ENCODE data around the gene ZNF516.

The ZNF516 gene

DNA sequence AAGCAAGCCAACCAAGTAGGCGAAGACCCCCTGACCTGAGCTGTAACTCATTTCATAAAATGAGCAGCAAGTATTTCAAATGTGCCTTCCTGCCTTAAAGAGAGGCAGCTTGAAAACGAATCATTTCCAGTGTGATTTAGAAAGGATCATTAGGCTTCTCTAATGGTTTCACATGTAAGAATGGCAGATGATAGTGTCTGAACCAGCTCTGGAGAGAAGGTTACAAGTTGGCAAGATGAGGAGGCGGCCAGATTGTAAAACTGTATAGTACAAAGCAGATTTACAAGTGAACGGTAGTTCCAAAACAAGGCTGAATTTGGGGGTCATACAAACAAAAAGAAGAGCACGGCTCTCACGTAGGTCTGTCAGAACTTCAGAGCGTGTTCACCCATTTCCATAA is 132.4 kb downstream of the ZNF516 start:
- no peak for DNase-seq (ENCODE audit: low spot score)
- TF ChIP-seq, protein P1, sequence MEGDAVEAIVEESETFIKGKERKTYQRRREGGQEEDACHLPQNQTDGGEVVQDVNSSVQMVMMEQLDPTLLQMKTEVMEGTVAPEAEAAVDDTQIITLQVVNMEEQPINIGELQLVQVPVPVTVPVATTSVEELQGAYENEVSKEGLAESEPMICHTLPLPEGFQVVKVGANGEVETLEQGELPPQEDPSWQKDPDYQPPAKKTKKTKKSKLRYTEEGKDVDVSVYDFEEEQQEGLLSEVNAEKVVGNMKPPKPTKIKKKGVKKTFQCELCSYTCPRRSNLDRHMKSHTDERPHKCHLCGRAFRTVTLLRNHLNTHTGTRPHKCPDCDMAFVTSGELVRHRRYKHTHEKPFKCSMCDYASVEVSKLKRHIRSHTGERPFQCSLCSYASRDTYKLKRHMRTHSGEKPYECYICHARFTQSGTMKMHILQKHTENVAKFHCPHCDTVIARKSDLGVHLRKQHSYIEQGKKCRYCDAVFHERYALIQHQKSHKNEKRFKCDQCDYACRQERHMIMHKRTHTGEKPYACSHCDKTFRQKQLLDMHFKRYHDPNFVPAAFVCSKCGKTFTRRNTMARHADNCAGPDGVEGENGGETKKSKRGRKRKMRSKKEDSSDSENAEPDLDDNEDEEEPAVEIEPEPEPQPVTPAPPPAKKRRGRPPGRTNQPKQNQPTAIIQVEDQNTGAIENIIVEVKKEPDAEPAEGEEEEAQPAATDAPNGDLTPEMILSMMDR (IDR thresholded peaks at IDR 0.05; ENCODE audit: extremely low read depth, missing control alignments): no peak

DNA sequence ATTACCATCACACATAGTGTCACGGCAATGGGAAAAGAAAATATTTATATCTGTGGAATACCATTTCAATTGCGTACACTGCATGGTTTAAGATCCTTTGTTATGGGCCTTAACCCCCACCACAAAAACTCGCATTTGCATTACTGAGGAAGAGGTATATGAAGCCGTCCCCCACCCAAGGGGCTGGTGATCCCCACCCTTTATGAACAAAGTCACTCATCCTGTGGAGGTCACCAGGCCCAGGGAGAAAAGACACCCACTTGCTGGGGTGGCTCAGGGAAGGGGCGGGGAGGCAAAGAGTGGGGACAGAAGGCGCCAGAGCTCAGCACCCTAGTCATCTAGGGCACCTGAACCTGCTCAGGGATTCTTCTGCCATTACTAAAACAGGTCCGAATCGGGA is 133.8 kb downstream of the ZNF516 start:
- TF ChIP-seq, protein P1 (IDR thresholded peaks at IDR 0.05; ENCODE audit: extremely low read depth, missing control alignments): no peak
- no peak for DNase-seq (ENCODE audit: low spot score)

DNA sequence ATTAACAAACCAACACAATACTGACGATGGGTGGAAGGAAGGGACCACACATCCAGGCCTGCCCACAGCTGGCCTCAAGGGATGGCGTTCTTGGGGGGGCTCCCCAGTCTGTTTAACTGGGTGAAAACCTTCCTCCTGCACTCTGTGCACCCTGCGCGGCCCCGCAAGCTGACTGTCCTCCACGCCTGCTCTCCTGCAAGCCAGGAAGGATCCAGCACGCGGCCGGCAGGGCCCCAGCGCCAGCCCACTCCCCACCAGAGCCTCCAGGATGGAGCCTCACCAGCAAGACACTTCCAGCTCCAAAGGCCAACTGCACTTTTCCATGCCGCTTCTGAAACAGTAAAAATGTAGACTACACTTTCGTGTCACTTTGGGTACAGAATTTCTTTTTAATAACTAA is 135.1 kb downstream of the ZNF516 start:
- TF ChIP-seq, protein P1 (IDR thresholded peaks at IDR 0.05; ENCODE audit: extremely low read depth, missing control alignments): no peak
- DNase-seq (ENCODE audit: low spot score): no peak

DNA sequence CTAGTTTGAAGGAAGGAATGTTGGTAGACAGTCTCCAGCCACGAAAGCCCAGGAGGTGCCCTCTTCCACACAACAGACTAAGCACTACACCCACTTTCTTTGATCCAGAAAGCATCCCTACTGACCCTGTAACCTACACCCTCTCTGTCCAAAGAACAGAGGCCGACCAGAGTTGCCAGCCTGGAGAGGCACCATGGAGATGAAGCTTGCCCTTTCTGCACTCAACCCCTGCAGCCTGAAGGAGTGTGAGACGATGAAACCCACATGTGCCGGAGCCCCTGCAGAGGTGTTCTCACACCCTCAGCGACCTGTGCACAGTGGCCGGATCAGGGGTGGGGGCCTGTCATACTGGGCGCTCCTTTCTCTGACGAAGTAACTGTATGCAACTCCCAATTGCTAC is 136.3 kb downstream of the ZNF516 start:
- TF ChIP-seq, protein P1 (IDR thresholded peaks at IDR 0.05; ENCODE audit: extremely low read depth, missing control alignments): no peak
- DNase-seq (ENCODE audit: low spot score): no peak

DNA sequence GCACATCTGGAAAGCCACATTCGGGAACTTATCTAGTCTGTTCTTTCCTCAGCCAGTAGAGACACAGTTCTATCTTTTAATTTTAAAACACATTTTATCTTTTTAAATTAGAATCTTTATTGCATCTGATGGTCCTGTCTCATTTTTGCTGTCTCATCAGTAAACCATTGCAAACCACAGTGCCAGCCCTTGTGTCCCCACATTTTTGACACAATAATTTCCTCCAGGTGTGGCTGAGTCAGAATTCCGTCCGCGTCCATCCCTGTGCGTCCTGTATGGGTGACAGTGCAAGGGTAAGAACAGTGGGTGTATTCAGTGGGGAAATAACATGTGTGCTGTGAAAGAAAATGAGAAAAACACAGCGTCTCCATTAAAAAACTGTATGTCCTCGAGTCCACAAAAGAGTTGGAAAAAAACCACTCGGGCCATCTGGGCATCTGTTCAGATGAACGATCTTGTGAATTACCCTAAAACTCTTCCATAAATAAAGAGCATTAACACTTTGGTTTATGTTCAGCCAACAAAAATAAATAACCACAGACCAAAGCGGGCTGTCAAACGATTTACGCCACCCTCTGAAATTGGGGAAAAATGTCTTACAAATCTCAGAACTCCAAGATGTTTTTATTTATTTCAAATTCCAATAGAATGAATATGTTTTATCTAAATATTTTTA is 137.3 kb downstream of the ZNF516 start:
- no peak for DNase-seq (ENCODE audit: low spot score)
- TF ChIP-seq, protein P1 (IDR thresholded peaks at IDR 0.05; ENCODE audit: extremely low read depth, missing control alignments): no peak

DNA sequence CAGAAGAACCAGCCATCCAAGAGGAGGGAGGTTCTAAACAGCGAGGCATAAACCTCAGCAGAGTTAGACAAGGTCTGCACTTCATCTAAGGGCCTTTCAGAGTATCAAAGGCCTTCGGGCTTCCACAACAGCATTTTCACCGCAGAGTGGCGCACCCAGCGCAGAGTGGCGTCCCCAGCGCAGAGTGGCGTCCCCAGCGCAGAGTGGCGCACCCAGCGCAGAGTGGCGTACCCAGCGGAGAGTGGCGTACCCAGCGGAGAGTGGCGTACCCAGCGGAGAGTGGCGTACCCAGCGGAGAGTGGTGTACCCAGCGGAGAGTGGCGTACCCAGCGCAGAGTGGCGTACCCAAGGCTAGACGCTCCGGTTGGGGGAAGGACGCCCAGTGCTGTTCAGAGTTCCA is 137.9 kb downstream of the ZNF516 start:
- TF ChIP-seq, protein P1 (IDR thresholded peaks at IDR 0.05; ENCODE audit: extremely low read depth, missing control alignments): no peak
- DNase-seq (ENCODE audit: low spot score): no peak

DNA sequence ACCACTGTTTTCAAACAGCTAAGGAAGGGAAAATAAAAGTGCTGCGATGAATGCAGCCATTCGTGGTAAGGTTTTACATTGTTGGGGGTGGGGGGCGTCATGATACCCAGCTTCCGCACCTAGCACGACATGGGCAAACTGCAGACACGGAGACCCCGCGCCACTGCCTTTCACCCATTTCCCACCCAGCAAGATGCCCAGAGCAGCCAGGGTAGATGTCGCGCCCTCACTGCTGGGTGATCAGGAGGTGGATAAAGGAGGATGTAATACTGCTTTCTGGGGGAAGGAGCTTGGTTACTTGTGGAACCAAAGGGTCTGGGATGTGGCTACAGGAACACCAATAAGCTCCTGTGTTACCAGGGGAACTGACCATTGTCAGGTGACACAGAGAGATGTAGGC is 138.4 kb downstream of the ZNF516 start:
- DNase-seq (ENCODE audit: low spot score): no peak
- TF ChIP-seq, protein P1 (IDR thresholded peaks at IDR 0.05; ENCODE audit: extremely low read depth, missing control alignments): no peak

Data from GM20000 (cell line).